ENCODE results near the gene LPIN1. TPM values are rescaled to one million over a fixed set of nuclear protein-coding genes. Genes with fewer than 3 reads are reported as not detected.

The LPIN1 gene
- total and polyA plus RNA-seq, 2 of the 8 experiments (the other 6 are each of a cell fraction or from before 2014, with no cell fraction given): 4.3 to 9.8 TPM

DNA sequence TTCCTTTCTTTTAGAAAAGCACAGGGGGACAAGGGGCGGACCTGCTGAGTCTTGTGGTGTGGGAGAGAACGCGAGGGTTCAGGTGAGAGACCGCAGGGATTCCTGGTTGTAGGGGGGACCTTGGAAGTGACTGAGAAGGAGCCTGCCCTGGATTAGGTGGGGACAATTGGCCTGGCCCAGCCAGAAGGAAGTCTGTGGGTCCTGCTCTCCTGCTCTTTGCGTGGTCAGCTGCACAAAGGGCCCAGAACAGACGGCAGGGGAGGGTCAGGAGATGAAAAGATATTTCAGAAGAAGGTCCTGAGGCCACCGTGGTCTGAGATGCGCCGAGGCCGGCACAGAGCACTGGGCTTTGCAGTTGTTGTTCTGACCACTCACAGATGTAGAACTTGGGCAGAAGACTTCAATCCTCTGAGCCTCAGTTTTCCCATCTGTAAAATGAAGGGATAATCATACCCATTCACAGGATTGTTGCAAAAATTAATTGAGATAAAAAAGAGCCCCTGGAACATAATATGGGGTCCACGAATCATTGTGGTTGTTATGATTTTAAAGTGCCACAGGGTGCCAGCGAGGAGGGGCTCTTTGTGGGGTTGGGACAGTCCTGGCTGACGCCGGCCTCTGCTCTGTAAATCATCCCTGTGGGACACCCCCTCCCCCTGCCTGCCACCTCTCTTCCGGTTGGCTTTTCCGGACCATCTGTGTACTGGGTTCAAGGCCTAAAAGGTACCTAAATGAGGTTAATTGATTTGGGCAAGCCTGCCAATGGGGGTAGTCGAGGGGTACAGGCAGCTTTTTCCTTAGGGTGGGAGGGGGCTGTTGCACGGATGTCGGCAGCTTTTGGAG lies 1.8 kb downstream of the LPIN1 start:
- H2AFZ ChIP-seq (ENCODE audit: low read length): no peak overlapping the region
- peaks cover 4% of the 10 kb centered on the region for H3K23me2 ChIP-seq (ENCODE audit: low read depth, low read length)
- peak overlapping the region; percentile 13; the same call in 1 of the 2 replicates for H2BK20ac ChIP-seq (ENCODE audit: low read length)
- no peaks in the 10 kb centered on the region for H3K9me3 ChIP-seq (ENCODE audit: insufficient read depth in 2 of 2, low read depth in 1 of 2, low read length in 1 of 2)
- no peak overlapping the region for H3K9ac ChIP-seq (replicated peaks in 1 of 4; ENCODE audit: extremely low read depth in 1 of 4, low read depth in 3 of 4, low read length in 3 of 4)
- H3K23ac ChIP-seq (ENCODE audit: insufficient read length): no peak overlapping the region
- POLR2A ChIA-PET (ENCODE audit: partially characterized antibody): no interaction called here
- H4K8ac ChIP-seq (ENCODE audit: extremely low read depth, insufficient read depth, low read length): no peak overlapping the region
- H3K36me3 ChIP-seq (ENCODE audit: control insufficient read depth in 2 of 4, insufficient read depth in 4 of 4, low read length in 3 of 4): no peaks in the 10 kb centered on the region
- H2AK5ac ChIP-seq (ENCODE audit: low read depth, low read length): no peak overlapping the region; the same call in 1 of the 2 replicates
- H2BK120ac ChIP-seq (replicated peaks; ENCODE audit: low read depth, low read length): no peak overlapping the region
- H4K91ac ChIP-seq (replicated peaks; ENCODE audit: insufficient read length, low read length): no peak overlapping the region
- DNase-seq (ENCODE audit: low read depth in 1 of 2, low spot score in 2 of 2): no peak
- 91% methylated on average over 19 of the region's 19 CpGs; no CpG with 5 or more reads in 1 of the 2 experiments for WGBS, 2 experiments (ENCODE audit: extremely low coverage in 1 of 2, insufficient coverage in 1 of 2, insufficient read length in 1 of 2, insufficient replicate concordance in 2 of 2, low coverage in 1 of 2, low lambda C conversion rate in 2 of 2, missing lambda C conversion rate in 1 of 2)
- H3K4ac ChIP-seq (replicated peaks; ENCODE audit: insufficient read length, low read depth, low read length): no peak overlapping the region
- no peak overlapping the region for H3K14ac ChIP-seq (ENCODE audit: insufficient read length)
- CTCF ChIA-PET (ENCODE audit: partially characterized antibody): interaction anchor here (1.2 to 10.4 kb wide), 5 partner anchors 10 to 55 kb away, joined by 3 to 217 read pairs (median 10); no protein-coding TSS in a partner anchor
- H3K27ac ChIP-seq (ENCODE audit: low read depth, low read length): no peak overlapping the region
- H3K79me2 ChIP-seq (ENCODE audit: control insufficient read depth in 1 of 2, insufficient read depth in 2 of 2, low read length in 2 of 2): peaks cover 0 to 17% of the 10 kb centered on the region in 2 experiments; a peak in 3 of 4 replicates
- H3K27me3 ChIP-seq (replicated peaks in 1 of 4; ENCODE audit: control insufficient read depth in 3 of 4, extremely low read depth in 1 of 4, insufficient read depth in 3 of 4, low read length in 3 of 4): peaks cover 0 to 5% (median 0%) of the 10 kb centered on the region in 4 experiments; a peak in 2 of 7 replicates
- no peak for FAIRE-seq
- peaks cover 0 to 4% of the 10 kb centered on the region in 2 experiments for H4K20me1 ChIP-seq (replicated peaks in 1 of 2; ENCODE audit: control insufficient read depth in 1 of 2, insufficient read depth in 2 of 2, low read length in 2 of 2)
- no peak overlapping the region for H2BK5ac ChIP-seq (ENCODE audit: low read depth, low read length)
- H3K79me1 ChIP-seq (ENCODE audit: low read depth, low read length): peaks cover 2% of the 10 kb centered on the region
- TF ChIP-seq KDM4A (IDR thresholded peaks at IDR 0.05; ENCODE audit: low read depth, low read length, severe bottlenecking): no peak
- no peak for TF ChIP-seq CHD2 (IDR thresholded peaks at IDR 0.05; ENCODE audit: low read length)
- no peak for TF ChIP-seq SRF (IDR thresholded peaks at IDR 0.05; ENCODE audit: low read depth, low read length)
- peak overlapping the region in 1 of 4 experiments; percentile 66; a peak in 1 of 8 replicates for H3K4me3 ChIP-seq (ENCODE audit: extremely low read depth in 1 of 4, insufficient read depth in 2 of 4, low read depth in 3 of 4, low read length in 4 of 4)
- peak overlapping the region; percentile 53; the same call in 1 of the 2 replicates for H2BK15ac ChIP-seq (ENCODE audit: low read length)
- peak overlapping the region; percentile 80 to 89 for H3K4me2 ChIP-seq (ENCODE audit: insufficient read depth in 1 of 2, low read depth in 2 of 2, low read length in 2 of 2)
- H3K18ac ChIP-seq (ENCODE audit: extremely low read depth, low read length): peak overlapping the region; percentile 29; the same call in 1 of the 2 replicates
- H4K5ac ChIP-seq (ENCODE audit: insufficient read length, low read depth, low read length): no peak overlapping the region
- H3K4me1 ChIP-seq (replicated peaks in 1 of 4; ENCODE audit: control insufficient read depth in 3 of 4, insufficient read depth in 4 of 4, low read length in 3 of 4): peaks cover 8 to 37% (median 22%) of the 10 kb centered on the region in 4 experiments
- no peak overlapping the region for H2BK12ac ChIP-seq (ENCODE audit: low read depth, low read length)
- no peak overlapping the region for H3K56ac ChIP-seq (replicated peaks; ENCODE audit: insufficient read length, low read depth, low read length)

Data from H1 (cell line).